Measurements from ENCODE around the gene RGS7.
"Not testable (repeated sequence)": the region's sequence is repeated elsewhere in the genome, so short reads cannot be mapped to it uniquely, and the experiment has no call there.

Gene RGS7

GRCh38 chr1:240912821-240913220 lies 444.2 kb downstream of the RGS7 start:
- DNase-seq (ENCODE audit: low spot score): no peak

- DNase-seq (ENCODE audit: low spot score): no peak
These were observed 447.1 kb downstream of the RGS7 start for GRCh38 chr1:240909701-240910457.

GRCh38 chr1:240906477-240906876 lies 450.5 kb downstream of the RGS7 start:
- no peak for DNase-seq (ENCODE audit: low spot score)

GRCh38 chr1:240905225-240905765 lies 451.7 kb downstream of the RGS7 start:
- no peak for DNase-seq (ENCODE audit: low spot score)

- not testable (repeated sequence) for DNase-seq (ENCODE audit: low spot score)
These were observed 461.6 kb downstream of the RGS7 start for GRCh38 chr1:240895424-240895823.

GRCh38 chr1:240888787-240889048 lies 468.3 kb downstream of the RGS7 start:
- no peak for DNase-seq (ENCODE audit: low spot score)

- DNase-seq (ENCODE audit: low spot score): no peak
These were observed 468.8 kb downstream of the RGS7 start for GRCh38 chr1:240888039-240888786.

GRCh38 chr1:240883490-240883889 lies 473.5 kb downstream of the RGS7 start:
- DNase-seq (ENCODE audit: low spot score): no peak

GRCh38 chr1:240882656-240883308 lies 474.2 kb downstream of the RGS7 start:
- DNase-seq (ENCODE audit: low spot score): not testable (repeated sequence)

GRCh38 chr1:240878631-240879030 lies 478.4 kb downstream of the RGS7 start:
- DNase-seq (ENCODE audit: low spot score): no peak

- DNase-seq (ENCODE audit: low spot score): no peak
These were observed 479.4 kb downstream of the RGS7 start for GRCh38 chr1:240877605-240878004.

- DNase-seq (ENCODE audit: low spot score): no peak
These were observed 480.9 kb downstream of the RGS7 start for GRCh38 chr1:240876071-240876470.

- DNase-seq (ENCODE audit: low spot score): no peak
These were observed 487.9 kb downstream of the RGS7 start for GRCh38 chr1:240869071-240869470.

- no peak for DNase-seq (ENCODE audit: low spot score)
These were observed 490.3 kb downstream of the RGS7 start for GRCh38 chr1:240866724-240867123.

GRCh38 chr1:240860023-240860422 lies 497.0 kb downstream of the RGS7 start:
- no peak for DNase-seq (ENCODE audit: low spot score)

- DNase-seq (ENCODE audit: low spot score): no peak
These were observed 502.6 kb downstream of the RGS7 start for GRCh38 chr1:240854367-240854766.

- DNase-seq (ENCODE audit: low spot score): no peak
These were observed 509.7 kb downstream of the RGS7 start for GRCh38 chr1:240847325-240847724.

GRCh38 chr1:240844486-240844885 lies 512.5 kb downstream of the RGS7 start:
- no peak for DNase-seq (ENCODE audit: low spot score)

- DNase-seq (ENCODE audit: low spot score): no peak
These were observed 513.2 kb downstream of the RGS7 start for GRCh38 chr1:240843798-240844197.

GRCh38 chr1:240836271-240836670 lies 520.7 kb downstream of the RGS7 start:
- no peak for DNase-seq (ENCODE audit: low spot score)

- no peak for DNase-seq (ENCODE audit: low spot score)
These were observed 521.7 kb downstream of the RGS7 start for GRCh38 chr1:240835291-240835690.

- DNase-seq (ENCODE audit: low spot score): no peak
These were observed 523.9 kb downstream of the RGS7 start for GRCh38 chr1:240833075-240833474.

- DNase-seq (ENCODE audit: low spot score): no peak
These were observed 525.1 kb downstream of the RGS7 start for GRCh38 chr1:240831922-240832321.

All from hematopoietic multipotent progenitor cell treated with erythropoietin and hydrocortisone succinate and interleukin-3 and kit ligand, for 15 days (in vitro differentiated cells).